CD4-positive, alpha-beta T cell treated with Interleukin-2 at 100 ng/mL for 4 hours (primary cell): ENCODE data around the gene PPIP5K2.
"Not testable (repeated sequence)": the region's sequence is repeated elsewhere in the genome, so short reads cannot be mapped to it uniquely, and the experiment has no call there.

Source experiments
- DNase-seq: peaks from one replicate; pipeline ENCODE4 v3.0.0-alpha.2; 2020; ENCODE audit warnings: low spot score

The PPIP5K2 gene

DNA sequence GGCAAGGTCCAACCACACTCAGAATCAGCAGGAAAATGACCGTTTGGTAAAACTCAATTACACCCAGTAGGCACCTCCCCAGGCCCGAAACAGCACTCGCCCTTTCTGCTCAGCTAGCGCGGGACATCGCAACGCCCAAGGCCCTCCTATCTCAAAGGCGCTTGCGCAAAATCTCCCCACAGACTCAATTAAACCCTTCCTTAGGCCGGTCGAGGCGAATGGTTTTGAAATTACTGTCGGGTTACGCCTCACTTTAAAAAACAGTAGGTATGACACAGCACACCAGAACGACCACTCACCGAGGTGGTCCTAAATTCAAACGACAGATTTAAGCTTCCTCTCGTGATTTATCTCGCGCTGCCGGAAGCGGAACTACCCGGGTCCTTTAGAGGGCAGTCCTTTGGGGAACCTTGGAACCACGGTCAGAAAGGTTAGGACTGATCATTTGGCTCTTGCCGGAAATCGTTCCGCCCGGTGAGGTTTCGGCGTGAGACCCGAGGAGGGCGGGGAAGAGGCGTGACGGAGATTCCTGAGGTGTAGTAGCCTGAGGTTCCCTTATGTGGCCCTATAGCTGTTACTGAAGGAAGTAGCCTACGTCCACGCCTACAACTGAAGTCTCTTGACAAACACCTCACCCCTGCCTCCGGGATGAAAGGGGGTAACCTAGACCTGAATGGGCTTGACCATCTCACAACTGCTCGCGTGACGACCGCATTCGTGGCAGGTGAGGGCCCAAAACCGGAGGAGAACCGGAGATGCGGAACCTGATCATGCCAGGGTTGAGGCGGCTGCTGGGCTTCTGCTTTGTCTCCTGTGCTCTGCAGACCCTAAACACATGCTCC is at the start of gene PPIP5K2, which contains the start of gene GIN1:
Gene PPIP5K2 (plus strand): TSS at position 537 of the 842 bp plus-strand sequence. CDS start 9,289 bp downstream, outside the sequence.
Gene GIN1 (minus strand): TSS at position 374 of the 842 bp plus-strand sequence. CDS start 11,431 bp downstream, outside the sequence.
- peak; percentile 98 for DNase-seq

DNA sequence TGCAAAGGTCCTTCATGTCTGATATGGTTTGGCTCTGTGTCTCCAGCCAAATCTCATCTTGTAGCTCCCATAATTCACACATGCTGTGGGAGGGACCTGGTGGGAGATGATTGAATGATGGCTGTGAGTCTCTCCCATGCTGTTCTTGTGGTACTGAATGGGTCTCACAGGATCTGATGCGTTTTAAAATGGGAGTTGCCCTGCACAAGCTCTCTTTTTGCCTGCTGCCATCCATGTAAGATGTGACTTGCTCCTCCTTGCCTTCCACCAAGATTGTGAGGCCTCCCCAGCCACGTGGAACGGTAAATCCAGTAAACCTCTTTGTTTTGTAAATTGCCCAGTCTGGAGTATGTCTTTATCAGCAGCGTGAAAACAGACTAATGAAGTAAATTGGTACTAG is 46.6 kb upstream of the PPIP5K2 start:
- not testable (repeated sequence) for DNase-seq

- no peak for DNase-seq
These were observed 44.7 kb upstream of the PPIP5K2 start for GRCh38 chr5:103075442-103075841.

DNA sequence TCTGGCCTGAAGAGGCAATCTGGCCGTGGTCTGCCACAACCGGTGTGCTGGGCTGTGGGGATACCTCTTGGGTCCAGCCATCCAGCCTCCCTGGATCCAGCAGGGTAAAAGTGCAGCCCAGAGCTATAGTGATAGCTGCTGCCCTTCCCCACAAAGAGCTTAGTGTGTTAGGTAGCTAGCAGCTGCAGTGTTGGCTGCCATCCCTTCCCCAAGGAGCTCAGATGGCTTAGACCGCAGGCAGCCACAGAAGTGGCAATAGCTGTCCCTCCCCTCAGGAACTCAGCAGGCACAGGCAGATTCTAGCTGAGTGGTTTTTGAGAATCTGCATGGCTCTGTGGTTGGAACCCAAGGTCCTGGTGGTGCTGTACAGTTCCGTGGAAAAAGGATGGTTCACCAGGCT is 40.3 kb upstream of the PPIP5K2 start:
- DNase-seq: no peak

DNA sequence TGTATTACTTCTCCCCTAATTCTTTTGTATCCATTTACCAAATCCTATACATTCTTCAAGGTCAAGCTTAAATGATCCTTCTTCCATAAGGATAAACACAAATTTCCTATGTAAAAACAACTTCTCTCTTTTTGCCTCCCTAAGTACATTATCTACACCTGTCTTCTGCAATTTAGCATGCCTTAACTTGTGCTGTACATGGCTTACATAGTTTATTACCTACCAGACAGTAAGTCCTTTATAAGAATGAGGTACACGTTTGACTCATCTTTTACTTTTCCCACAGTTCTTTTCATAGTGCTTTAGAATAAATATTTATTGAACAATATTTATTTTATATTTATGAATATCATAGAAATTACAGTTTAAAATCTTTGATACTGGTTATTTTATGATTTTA is 33.6 kb upstream of the PPIP5K2 start:
- no peak for DNase-seq

GRCh38 chr5:103089272-103089671 is 30.8 kb upstream of the PPIP5K2 start:
- no peak for DNase-seq

GRCh38 chr5:103090791-103091190 is 29.3 kb upstream of the PPIP5K2 start:
- DNase-seq: no peak

- no peak for DNase-seq
These were observed 27.4 kb upstream of the PPIP5K2 start for GRCh38 chr5:103092676-103093075.

DNA sequence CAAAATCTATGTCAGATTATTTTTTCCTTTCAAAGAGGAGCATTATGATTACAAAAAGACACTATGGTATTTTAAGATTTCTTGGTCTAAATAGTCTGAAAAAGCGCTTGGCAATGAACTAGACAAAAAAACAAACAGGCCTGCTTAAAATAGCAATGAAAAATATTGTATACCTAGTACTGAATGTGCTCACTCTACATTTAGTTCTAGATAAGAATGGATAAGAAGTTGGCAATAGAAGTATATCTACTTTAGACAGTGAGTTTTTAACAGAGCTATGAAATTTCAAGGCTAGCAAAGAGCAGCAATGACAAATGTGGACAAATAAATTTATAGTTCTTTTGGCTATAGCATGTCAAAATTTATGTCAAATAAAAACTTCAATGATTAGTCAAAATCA is 26.4 kb upstream of the PPIP5K2 start:
- DNase-seq: no peak

- no peak for DNase-seq
These were observed 25.4 kb upstream of the PPIP5K2 start for GRCh38 chr5:103094737-103095136.

DNA sequence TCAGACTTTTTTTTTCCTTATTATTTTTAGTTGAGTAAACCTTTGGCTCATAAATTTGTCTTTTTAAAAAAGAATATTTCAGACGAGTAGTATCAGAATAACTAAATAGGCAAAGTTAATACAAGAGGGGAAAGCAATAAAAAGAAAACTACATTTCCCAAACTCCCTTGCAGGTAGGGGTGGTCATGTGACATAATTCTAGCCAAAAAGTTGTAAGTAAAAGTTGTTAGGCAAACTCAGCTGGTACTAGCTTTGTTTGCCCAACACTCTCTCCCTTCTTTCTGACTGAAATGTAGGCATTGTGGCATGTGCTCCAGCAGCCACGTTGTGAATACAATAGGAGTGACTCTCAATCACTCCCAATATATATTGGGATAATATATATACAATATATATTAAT is 21.1 kb upstream of the PPIP5K2 start:
- DNase-seq: no peak

DNA sequence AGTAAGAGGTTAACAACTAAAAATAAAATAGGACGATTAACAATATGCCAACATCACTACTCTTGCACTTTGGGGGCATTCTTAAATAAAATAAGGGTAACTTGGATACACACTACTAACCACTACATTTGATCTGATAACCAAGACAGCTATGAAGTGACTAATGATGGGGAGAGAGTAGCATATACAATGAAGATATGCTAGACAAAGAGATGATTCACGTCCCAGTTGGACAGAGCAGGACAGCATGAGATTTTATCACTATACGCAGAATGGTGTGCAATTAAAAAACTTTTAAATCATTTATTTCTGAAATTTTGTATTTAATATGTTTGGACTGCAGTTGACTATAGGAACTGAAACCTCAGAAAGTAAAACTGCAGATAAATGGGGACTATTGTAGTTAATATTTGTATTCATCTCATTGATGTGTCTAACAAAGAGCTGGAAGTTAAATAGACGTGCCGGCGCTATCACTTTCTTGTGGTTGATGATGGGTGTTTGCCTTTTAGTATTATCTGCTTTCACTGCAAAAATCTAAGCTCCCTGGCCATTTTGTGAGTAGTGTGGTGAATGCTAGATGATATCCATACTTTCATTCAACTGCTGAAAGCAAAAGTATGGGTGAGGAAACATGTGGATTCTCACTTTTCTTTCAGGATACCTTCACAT is 18.9 kb upstream of the PPIP5K2 start:
- no peak for DNase-seq

- no peak for DNase-seq
These were observed 17.9 kb upstream of the PPIP5K2 start for GRCh38 chr5:103102234-103102633.

DNA sequence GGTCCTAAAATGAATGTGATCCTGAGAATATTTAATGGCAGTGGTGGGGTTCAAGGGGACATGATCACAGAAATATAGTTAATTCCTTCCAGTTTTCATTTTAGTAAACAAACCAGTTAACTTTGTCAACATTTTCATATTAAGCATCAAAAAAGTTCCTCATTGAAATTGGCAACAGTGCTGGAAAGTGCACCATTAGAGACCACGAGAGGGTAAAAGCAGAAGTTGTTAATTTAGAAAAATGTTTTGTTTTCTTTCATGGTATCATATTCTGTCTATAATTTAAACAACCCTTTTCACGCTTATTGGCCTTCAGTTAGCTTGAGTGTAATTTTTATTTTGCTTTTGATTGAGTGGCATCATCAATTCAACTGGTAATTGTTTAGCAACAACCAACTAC is 12.0 kb upstream of the PPIP5K2 start:
- DNase-seq: no peak

GRCh38 chr5:103109277-103109676 is 10.8 kb upstream of the PPIP5K2 start:
- no peak for DNase-seq

DNA sequence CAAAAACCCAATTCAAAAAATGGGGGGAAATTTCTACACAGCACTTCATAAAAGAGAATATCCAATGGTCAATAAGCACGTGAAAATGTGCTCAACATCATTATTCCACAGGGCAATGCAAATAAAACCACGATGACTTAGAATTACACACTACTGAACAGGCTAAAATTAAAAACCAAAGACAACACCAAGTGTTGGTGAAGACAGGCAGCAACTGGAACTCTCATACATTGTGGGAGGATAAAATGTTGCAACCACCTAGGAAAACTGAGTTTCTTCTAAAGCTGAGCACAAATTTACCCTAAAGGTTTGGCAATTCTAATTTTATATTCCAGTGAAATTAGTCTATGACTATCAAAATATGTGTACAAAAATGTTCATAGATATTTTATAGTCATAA is 9.7 kb upstream of the PPIP5K2 start:
- DNase-seq: no peak

- DNase-seq: peak; percentile 47
These were observed 8.6 kb upstream of the PPIP5K2 start for GRCh38 chr5:103111468-103111867.

DNA sequence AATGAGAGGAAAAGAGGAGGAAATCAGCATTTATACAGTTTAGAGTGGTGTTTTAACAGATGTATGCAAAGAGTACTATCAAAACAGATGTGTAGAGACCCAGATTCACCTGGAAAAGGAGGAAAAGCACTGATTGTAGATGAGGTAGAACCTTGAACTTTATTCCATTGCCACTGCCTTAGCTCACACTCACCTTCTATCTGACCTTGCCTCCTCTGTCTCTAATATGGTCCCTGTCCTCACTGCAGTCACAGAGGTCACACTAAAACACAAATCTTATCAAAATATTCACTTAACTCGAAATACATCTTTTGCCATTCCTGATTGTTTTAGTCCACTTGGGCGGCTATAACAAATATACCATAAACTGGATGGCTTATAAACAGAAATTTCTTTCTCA is 7.2 kb upstream of the PPIP5K2 start:
- no peak for DNase-seq

DNA sequence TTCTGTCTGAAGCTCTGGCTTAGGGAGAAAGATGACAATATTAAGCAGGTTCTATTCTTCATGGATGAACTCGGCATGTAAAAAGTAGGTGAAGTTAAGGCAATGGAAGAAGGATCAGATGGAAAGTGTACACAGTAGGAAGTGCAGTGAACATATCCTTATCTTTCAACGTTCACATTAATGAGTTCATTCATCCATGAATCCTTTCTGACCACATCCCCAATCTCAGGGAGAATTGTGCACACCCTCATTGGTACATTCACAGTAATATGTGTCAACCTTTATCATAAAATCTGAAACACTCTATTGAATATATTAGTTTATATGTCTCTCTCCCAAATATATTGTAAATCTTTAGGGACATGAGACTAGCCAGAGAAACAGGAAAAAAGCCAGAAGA is 5.7 kb upstream of the PPIP5K2 start:
- no peak for DNase-seq

DNA sequence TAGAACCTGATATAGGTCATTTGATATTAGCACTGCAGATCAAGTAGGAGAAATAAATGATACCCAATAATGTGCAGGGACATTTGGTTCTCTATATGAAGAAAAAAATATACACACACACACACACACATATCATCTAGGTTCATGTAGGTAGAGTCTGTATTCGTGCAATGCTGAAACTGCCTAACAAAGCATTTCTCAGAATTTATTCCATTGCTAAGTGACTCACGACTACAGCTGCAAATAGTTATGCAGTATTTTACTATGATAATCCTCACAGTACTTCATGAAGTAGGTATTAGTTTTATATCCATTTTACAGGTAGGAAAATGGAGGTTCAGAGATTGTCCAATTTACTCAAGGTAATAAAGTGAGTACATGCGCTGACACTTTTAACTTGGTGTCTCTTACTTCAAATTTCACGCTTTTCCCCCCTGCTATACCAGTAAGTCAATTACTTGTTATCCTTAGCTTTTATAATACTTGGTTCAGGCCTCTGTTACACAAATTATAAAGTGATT is 2.6 kb upstream of the PPIP5K2 start:
- peak; percentile 16 for DNase-seq

DNA sequence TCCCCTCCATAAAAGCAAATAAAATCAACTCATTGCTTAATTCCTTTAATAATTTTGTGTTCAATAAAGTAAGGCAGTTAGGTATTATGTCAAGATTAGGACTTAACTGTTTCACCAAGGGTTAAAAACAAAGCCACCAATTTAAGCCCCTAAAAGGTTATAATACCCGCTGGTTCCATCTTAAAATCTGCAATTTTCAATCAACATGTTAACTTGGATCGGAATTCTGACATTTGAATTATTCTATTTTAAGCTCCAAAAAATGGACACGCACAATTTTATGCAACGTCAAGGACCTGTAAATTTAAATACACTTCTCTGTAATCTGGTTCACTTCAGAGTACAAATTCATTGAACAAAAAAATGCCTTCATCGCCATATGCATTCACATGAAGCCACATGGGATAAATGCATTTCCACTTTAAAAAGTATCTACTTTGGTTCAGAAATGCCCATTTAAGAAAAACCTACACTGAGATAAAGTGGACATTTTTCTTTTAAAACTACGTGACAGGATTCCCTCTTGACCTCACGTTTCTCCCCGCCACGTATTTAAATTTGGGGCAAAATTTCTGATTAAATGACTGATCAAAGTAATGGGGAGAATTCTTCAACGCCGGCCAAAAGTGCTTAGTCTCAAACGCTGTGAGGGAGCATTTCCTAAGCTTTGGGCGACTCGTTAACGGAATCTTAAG is 884 bp upstream of the PPIP5K2 start:
- no peak for DNase-seq

DNA sequence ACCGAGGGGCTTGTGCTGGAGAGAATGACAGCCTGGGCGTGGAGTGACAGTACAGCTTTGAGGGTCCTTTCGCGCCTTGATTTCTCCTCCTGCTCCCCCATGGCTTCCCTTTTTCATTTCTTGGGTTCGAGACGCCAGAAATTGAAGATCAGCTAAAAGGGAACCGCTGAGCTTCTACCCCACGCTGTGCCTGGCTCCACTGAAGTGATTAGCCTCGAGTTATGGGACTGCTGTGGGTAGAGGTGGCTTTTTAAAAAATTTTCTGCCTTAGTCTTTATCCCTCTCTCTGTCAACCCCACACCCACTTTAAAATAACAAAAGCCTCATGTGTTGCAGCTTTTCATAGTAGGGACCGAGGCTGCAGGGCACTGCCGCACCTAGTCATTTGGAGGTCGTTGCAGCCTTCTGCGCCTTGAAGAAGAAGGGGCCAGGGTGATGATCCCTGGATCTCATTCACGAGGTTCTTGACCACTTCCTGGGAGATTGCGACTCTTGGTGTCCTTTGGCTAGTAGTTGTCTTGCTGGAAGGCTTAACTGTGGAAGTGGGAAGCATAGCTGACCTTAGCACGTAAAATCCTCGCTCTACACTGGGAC is 603 bp downstream of the PPIP5K2 start:
- no peak for DNase-seq
